GM18502 (cell line): ENCODE measurements around the gene SLC2A1.
"Not testable (repeated sequence)": the region's sequence is repeated elsewhere in the genome, so short reads cannot be mapped to it uniquely, and the experiment has no call there.

ENCODE experiments used
- ATAC-seq: cut with Tn5 transposase; IDR thresholded peaks from one replicate; pipeline ENCODE4 v1.9.1; 2021; ENCODE audit warnings: mild to moderate bottlenecking; ENCODE audit not compliant: unreplicated experiment, poor library complexity

Gene SLC2A1

DNA sequence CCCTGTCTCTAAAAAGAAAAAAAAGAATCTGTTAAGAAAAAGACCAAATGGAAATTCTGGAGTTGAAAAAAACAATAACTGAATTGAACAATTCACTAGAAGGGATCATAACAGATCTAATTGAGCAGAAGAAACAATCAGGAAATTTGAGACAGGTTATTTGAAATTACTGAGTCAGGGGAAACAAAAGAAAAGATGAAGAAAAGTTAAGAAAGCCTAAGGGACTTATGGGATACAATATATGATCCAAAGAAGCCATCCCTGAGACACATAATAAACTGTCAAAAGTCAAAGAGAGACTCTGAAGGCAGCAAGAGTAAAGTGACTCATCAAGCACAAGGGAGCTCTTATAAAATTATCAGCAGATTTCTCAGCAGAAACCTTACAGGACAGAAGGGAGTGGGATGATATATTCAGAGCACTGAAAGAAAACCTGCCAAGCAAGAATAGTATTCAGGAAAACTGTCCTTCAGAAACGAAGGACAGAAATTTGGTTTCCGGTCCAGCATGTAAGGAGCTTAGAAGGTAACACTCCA is 44.5 kb downstream of the SLC2A1 start:
- no peak for ATAC-seq

DNA sequence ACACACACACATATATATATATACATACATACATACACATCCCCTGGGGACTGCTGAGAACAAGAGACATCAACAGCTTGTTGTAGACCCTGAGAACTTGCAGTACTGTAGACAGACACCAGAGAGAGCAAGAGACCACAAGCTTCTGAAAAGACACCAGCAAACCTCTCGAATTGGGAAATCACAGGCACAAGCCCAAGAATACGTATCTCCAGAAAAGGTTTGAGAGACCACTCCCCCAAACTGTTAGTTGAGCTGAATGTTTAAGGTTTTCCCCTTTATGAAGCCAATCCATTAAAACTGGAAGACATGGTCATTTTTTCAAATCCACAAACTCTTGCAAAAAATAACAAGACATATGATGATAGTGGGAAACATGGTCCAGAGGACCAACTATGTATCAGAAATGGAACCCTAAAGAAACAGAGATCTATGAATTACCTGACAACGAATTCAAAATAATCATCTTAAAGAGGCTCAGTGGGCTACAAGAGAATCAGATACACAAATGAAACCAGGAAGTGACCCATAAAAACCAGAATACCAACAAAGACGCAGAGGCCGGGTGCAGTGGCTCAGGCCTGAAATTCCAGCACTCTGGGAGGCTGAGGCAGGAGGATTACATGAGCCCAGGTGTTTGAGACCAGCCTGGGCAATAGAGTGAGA is 45.1 kb downstream of the SLC2A1 start:
- no peak for ATAC-seq

DNA sequence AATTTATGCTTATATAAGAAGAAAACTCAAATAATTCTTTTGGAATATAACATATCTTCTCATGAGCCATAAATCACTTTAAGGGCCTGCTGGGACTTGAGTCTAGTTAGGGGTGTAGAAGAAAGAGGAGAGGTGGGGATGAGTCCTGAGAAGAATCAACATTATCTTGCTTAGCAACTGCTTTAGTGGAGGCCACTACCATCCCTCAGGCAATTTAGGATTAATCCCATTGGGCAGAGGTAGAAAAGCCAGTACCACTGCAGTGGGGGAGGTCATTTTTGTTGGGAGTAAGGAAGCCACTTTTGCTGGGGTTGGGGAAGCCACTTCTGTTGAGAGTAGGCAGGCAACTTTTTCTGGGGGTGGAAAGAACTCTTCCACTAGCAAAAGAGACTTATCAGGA is 47.7 kb downstream of the SLC2A1 start:
- ATAC-seq: no peak

DNA sequence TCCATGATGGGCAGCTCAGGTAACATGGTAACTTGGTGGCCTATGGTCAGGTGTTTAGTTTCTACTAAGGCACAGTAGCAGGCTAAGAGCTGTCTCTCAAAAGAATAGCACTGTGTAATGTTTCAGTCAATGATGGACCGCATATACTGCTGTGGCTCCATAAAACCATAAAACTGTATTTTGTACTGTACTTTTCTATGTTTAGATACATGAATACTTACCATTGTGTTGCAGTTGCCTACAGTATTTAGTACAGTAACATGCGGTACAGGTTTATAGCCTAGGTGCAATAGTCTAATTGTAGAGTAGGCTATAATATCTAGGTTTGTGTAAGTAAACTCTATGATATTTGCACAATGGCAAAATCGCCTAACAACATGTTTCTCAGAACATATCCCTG is 50.6 kb downstream of the SLC2A1 start:
- ATAC-seq: no peak

DNA sequence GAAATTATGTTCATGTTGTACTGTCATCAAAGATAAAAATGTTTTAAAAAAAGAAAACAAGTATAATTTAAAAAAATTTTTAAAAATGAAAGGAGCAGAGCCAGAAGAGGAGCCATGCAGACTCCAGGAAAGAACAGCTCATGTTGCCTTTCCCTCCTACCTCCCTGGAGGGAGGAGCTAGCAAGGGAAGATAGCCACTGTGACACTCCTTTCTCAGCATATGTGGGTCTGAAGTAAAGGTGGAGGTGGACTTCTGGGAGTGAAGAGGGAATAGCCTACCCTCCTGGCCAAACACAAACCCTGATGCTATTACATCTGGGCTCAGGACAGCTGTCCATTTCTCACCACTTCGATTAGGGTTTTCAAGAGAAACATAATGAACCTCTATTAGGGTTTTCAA is 54.2 kb downstream of the SLC2A1 start:
- no peak for ATAC-seq

DNA sequence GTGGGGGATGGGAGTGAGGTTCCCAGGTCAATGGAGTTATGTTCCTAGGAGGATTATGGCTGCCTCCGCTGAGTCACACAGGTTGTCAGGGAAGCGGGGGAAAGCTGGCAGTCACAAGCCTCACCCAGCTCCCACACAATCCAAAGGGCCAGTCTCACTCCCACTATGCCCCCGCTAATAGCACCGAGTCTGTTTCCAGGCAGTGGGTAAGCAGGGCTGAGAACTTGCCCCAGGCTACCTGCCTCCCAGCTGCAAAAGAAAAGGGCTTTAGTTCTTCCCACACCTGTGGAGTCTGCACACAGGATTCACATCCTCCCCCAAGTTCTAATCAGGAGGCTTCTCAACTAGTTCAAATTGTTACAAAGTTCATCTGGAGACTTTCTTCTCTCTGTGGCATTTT is 58.7 kb downstream of the SLC2A1 start:
- not testable (repeated sequence) for ATAC-seq

DNA sequence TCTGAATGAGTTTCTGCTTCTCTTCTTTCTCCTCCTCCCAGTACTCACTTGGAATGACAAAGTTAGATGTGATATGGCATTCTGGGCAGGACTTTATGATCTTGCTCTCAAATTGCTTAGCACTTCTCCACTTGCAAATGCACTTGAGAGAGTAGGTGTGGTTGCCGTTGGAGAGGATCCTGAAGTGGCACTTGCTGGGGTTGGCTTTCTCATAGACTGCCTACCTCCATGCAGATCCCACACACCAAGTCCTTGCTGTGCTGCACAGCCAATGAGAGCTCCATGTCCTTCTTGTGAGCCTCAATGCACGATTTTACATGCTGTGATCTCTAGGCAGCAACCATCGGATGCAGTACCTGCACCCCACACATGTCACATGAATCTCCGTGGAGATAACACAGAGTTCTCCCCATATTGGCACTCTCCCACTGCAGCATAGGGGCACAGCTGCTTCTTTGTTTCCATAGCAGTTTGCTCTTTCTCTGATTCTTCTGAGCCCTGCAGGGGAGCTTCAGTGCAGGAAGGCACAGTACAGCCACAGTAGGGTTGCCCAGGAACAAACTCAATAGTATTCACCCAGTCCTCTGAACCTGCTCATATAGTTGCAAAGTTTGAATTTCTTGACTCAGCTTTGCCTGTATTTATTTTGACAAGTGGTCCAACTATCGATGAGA is 67.1 kb downstream of the SLC2A1 start:
- ATAC-seq: no peak

DNA sequence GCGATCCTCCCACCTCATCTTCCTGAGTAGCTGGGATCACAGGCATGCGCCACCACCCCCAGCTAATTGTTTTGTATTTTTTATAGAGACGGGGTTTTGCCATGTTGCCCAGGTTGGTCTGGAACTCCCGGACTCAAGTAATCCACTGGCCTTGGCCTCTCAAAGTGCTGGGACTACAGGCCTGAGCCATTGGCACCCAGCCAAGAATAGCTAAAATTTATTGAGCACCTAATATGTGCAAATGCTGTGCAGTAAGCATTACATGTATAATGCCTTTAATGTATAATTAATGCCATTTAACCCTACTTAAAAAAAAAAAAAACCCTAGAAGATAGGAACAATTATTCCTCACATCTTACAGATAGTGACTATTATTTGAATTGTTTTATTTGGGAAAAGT is 69.4 kb downstream of the SLC2A1 start:
- no peak for ATAC-seq

DNA sequence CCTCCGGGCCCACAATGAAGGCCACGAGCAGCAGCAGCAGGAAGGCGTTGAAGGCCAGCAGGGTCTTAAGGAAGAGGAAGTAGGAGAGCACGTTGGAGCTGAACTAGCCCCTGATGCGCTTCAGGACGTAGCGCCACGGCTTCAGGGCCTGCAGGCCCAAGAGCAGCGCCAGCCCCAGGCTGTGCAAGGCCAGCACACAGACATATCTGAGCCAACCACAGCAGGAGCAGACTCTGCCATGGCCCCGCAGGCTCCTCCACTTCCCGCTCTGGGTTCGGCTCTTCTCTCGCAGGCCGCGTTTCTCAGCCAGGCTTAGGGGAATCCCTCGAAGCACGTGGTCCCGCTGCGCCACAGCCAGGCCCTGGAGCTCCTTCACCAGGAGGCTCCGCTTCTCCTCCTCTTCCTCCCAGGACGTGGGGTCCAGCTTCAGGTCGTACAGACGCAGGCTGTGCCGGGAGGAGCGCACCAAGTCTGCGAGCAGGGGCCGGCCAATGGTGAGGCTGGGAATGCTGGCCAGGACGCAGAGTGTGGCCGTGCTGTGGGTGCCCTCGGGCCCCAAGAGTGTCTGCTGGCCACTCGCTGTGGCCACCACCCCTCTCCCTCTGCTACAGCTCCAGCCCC is 70.5 kb downstream of the SLC2A1 start:
- ATAC-seq: no peak

DNA sequence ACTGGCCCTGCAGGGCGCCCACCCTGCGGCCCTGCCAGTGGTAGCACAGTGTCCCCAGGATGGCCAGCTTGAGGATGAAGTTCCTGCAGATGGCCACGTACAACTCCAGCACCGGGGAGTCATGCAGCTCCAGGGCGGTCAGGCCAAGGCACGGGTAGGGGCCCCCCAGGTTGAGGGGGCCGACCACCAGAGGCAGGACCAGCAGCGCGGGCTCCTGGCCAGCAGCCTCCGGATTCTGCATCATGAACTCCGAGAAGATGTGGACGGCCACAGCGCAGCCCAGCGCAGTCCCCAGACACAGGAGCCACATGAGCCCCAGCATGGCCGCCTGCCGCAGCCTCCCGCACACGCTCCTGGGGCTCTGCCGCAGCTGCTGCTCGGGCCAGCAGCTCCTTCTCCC is 71.3 kb downstream of the SLC2A1 start:
- no peak for ATAC-seq

DNA sequence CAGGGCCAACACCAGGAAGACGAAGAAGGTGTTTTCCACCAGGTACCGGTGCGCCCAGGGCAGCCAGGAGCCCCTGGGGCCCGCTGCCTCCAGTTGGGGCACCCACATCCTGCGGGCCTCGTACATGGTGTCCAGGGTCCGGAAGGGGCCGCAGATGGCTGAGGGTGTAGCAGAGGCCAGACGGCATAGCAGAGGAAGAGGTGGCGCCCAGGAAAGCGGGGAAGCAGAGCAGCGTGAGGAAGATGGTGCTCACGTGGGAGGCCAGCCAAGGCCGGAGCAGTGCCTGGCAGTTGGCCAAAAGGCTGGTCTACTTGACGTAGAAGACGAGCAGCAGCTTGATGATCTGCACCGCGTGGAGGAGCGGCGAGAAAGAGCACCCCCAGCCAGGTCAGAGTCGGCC is 71.9 kb downstream of the SLC2A1 start:
- no peak for ATAC-seq

DNA sequence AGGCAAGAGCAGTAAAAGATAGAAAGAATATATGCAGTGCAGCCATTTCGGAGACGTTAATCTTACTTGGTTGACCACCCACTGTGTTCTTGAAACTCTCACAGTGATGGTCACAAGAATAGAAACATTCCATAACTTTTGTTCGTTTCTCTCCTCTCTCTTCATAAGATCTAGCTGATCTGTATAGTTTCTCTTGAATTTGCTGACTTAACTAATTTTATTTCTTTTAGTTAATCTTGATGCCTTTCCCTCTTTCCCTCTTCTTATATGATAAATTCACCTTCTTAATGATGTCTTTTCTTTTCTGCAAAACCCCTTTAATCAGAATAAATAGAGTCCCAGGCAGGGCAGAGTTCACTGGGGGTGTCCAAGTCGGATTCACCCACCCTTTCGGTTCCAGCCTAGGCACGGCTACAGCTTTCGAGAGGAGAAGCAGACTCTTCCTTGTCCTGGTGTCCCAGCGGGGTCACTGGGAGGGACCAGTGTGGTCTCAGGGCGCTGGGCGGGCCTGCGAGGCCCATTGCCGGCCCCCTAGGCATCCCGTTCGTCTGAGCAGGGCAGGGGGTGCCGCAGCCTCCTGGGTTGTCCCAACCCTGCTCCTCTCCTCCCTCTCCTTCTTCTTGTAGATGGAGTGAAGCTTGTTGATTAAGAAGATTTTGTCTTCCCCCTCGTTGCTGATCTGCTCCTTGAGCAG is 72.5 kb downstream of the SLC2A1 start:
- no peak for ATAC-seq

DNA sequence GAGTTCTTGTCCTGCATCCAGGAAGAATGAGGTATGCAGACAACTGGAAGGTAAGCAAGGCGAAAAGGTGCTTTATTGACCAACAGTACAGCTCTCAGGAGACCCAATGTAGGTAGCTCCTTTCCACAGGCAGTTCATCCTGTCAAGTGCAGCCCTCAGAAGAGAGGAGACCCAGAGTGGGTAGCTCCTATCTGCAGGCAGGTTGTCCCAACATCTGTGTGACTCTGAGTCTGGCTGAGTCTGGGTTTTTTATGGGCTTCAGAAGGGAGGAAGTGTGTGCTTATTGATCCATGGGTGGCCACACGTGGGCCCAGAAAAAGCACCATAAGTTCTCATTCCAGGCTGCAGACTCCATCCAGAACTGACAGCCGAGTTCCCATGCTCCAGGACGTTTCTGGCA is 78.3 kb downstream of the SLC2A1 start:
- ATAC-seq: no peak

DNA sequence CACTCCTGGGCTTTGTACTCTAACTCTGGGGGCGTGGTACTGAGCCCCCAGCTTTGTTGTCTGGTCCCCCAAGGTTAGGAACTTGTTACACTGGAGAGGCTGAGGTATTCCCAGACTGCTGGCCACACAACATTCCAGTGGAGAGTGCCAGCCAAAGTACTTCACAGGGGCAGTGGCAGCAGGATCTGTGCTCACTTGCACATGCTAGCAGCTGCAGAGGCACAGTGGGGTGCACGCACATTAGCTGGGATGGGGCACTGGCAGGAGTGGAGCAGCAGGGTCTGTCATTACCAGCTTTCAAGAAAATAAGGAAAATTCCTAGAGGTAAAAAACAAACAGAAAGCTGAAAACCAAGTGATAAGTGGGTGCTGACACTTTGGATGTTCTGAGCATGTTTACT is 81.3 kb downstream of the SLC2A1 start:
- ATAC-seq: no peak

DNA sequence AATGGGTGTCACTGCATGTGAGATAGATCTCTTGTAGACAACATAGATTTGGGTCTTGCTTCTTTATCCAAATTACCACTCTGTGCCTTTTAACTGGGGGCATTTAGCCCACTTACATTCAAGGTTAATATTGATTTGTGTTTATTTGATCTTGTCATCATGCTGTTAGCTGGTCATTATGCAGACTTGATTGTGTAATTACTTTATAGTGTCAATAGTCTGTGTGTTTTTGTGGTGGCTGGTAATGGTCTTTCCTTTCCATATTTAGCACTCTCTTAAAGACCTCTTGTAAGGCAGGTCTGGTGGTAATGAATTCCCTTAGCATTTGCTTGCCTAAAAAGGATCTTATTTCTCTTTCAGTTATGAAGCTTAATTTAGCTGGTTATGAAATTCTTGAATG is 82.7 kb downstream of the SLC2A1 start:
- no peak for ATAC-seq
